Subcutaneous preadipocyte (primary cell): ENCODE data around the gene NACAD. TPM values are rescaled to one million over a fixed set of nuclear protein-coding genes. Genes with fewer than 3 reads are reported as not detected.

ENCODE experiments used
- small RNA-seq: library from RNA; depleted of rRNA; stranded (forward); fragments of <200 nt; gene quantifications from one replicate; pipeline ENCODE3, GENCODE V24; 2012
- total RNA-seq: library from RNA; depleted of rRNA; stranded (reverse); fragments of >200 nt; gene quantifications from 2 replicates; pipeline ENCODE4 v1.2.3, GENCODE V29; 2012

Gene NACAD
- 0.73 and 0.78 TPM in 2 replicates for total RNA-seq

GRCh38 chr7:45088821-45089340 is at the start of gene NACAD:
TSS of gene NACAD (minus strand) at chr7:45088969. CDS start at chr7:45088894, 75 bp downstream.

GRCh38 chr7:45111298-45112223 is 22.8 kb upstream of the NACAD start, which contains the start of gene TBRG4:
TSS of gene TBRG4 (minus strand) at chr7:45111697. CDS start at chr7:45109237, 2,460 bp downstream.

Small RNAs within 50 kb of the gene (small RNA-seq; reads per million reads assigned to genes)
- 77.0 reads per million, percentile 98 among the genes with 10 or more reads in this experiment for gene SNORA5A
- gene SNORA5B: not detected
- gene SNORA5C: 22.8 reads per million, percentile 97 among the genes with 10 or more reads in this experiment

Other genes with a start within 250 kb of the NACAD start
- gene H2AZ2, start 240.9 kb downstream of the NACAD start, total RNA-seq: 94.4 and 123 TPM in 2 replicates
- gene PURB, start 203.4 kb downstream of the NACAD start, total RNA-seq: 18.7 and 27.6 TPM in 2 replicates
- gene MYO1G, start 110.0 kb downstream of the NACAD start, total RNA-seq: under 0.01 TPM in 2 replicates
- gene CCM2, start 88.8 kb downstream of the NACAD start, total RNA-seq: 40.1 and 47.0 TPM in 2 replicates
- gene TBRG4, start 22.7 kb upstream of the NACAD start, total RNA-seq: 93.0 and 112 TPM in 2 replicates
- gene RAMP3, start 68.8 kb upstream of the NACAD start, total RNA-seq: not detected in 2 replicates